Activated B cell treated with CpG ODN at 0.5 μM for 24 hours (primary cell): ENCODE data around the gene TMEM253. TPM values are rescaled to one million over a fixed set of nuclear protein-coding genes. Genes with fewer than 3 reads are reported as not detected.

Experiments
- ATAC-seq: fragments of 200-7000 bp; cut with Tn5 transposase; one replicate; pipeline ENCODE4 v1.10.0; 2021; ENCODE audit warnings: low read depth, mild to moderate bottlenecking, moderate library complexity
- CTCF ChIA-PET: fragments of 350-600 bp; sonication (Branson Sonifier 250); formaldehyde crosslinking; loops from one replicate; lab custom pipeline; 2021; ENCODE audit warnings: antibody characterized with exemption; lab: Charles Lee
- POLR2A ChIA-PET: fragments of 350-600 bp; sonication (Branson Sonifier 250); formaldehyde crosslinking; loops from one replicate; lab custom pipeline; 2021; ENCODE audit warnings: antibody characterized with exemption; lab: Charles Lee
- DNase-seq: peaks from one replicate; pipeline ENCODE4 v3.0.0; 2022
- H3K27ac Mint-ChIP-seq: one replicate; pipeline ENCODE4 v1.8.0; 2020; ENCODE audit warnings: mixed read lengths
- H3K27me3 Mint-ChIP-seq: one replicate; pipeline ENCODE4 v1.8.0; 2021; ENCODE audit warnings: mixed read lengths
- H3K36me3 Mint-ChIP-seq: one replicate; pipeline ENCODE4 v1.8.0; 2021; ENCODE audit warnings: low read depth, mixed read lengths
- H3K4me1 Mint-ChIP-seq: one replicate; pipeline ENCODE4 v1.8.0; 2021; ENCODE audit warnings: mixed read lengths
- H3K4me3 Mint-ChIP-seq: one replicate; pipeline ENCODE4 v1.8.0; 2020; ENCODE audit warnings: mild to moderate bottlenecking, mixed read lengths
- H3K9me3 Mint-ChIP-seq: one replicate; pipeline ENCODE4 v1.8.0; 2020; ENCODE audit warnings: mixed read lengths
- CTCF ChIP-seq: fragments of 200-600 bp; IDR thresholded peaks from one replicate; pipeline ENCODE4 v1.8.0; 2022; ENCODE audit warnings: antibody characterized with exemption, mild to moderate bottlenecking
- intact Hi-C: fragments of 100-400 bp; cut with micrococcal nuclease; formaldehyde crosslinking; loops from one replicate; pipeline ENCODE4 v1.15.1; 2024
- total RNA-seq: library from RNA; stranded (reverse); gene quantifications from 2 replicates; pipeline ENCODE4 v1.2.3, GENCODE V29; 2022

Gene TMEM253
- not detected in 2 replicates for total RNA-seq

DNA sequence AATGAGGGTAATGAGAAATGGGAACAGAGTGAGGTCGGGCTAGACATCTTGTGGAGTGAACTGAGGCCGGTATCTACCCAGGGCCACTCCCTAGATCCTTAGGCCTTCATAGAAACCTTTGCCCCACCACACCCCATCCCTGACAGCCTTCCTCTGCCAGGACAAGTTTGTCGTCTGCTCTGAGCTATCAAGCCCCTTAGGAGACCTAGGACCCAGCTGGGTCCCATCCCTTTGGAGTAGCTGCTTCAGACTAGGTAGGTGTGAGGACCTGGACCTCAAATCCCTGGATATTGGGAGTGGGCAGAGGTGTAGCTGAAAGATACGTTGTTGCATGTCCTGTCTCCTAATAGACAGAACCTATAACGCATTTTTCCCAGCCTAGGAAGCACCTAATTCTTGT is at the start of gene TMEM253:
TSS of gene TMEM253 (plus strand) at position 136 of the 400 bp plus-strand sequence. CDS start 278 bp downstream, outside the sequence.
- ATAC-seq: no peak
- peak within 1 kb of the TSS; percentile 27 for H3K27ac Mint-ChIP-seq
- peaks cover 21% of the 10 kb centered on the region for H3K4me1 Mint-ChIP-seq
- no peak within 1 kb of the TSS for H3K4me3 Mint-ChIP-seq
- no peak for TF ChIP-seq CTCF
- POLR2A ChIA-PET: interaction anchor here (0.9 to 1.6 kb wide), 3 partner anchors 30 to 420 kb away, joined by 4 to 5 read pairs (median 4); no protein-coding TSS in a partner anchor
- no peaks in the 10 kb centered on the region for H3K36me3 Mint-ChIP-seq
- CTCF ChIA-PET: interaction anchor here (0.9 to 14.7 kb wide), 7 partner anchors 9 to 85 kb away, joined by 3 to 257 read pairs (median 6); partner anchors contain the start of gene ARHGEF40
- H3K9me3 Mint-ChIP-seq: no peaks in the 10 kb centered on the region
- no peak for DNase-seq
- peaks cover 12% of the 10 kb centered on the region for H3K27me3 Mint-ChIP-seq
- intact Hi-C loops: loop anchor here (5.0 to 10.0 kb wide), 4 partner anchors 164 to 646 kb away; partner anchors contain the start of genes APEX1, HNRNPC, OSGEP and RNASE6

- ATAC-seq: no peak
- intact Hi-C loops: no loop called here
- CTCF ChIA-PET: no interaction called here
- Mint-ChIP-seq H3K27me3 (peaks cover 3% of the 10 kb centered on the region), H3K9me3 (no peaks in the 10 kb centered on the region), H3K4me3 (no peak overlapping the region), H3K27ac (no peak overlapping the region), H3K36me3 (no peaks in the 10 kb centered on the region), H3K4me1 (no peaks in the 10 kb centered on the region)
- no peak for TF ChIP-seq CTCF
- no peak for DNase-seq
- POLR2A ChIA-PET: no interaction called here
Observed at GRCh38 chr14:21053184-21054122, 47.4 kb upstream of the TMEM253 start.

DNA sequence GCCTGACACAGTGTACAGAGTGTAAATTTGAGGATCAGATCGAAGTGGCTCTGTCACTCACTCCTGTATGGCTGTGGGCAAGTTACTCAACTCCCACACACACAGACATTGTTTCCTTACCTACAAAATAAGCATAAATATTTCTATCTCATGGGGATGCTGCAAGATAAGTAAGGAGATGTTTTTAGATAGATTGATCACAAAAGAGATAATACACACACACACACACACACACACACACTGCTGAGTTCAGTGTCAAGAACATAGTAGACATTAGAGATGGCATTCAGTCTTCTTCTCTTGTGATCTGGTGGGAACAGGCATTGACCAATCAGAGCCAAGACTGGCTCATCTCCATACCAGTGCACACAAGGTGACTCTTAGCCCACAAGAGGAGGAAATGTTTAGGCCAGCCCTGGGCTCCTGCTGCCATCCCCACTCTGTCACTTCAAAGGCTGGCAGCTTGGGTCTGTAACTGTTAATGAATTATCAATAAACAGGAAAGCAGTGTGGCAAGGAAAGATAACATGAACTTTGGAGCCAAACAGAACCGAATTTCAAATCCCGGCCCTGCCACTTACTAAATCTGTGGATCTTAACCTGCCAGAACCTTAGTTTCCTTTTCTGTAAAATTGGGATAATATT is 46.6 kb upstream of the TMEM253 start:
- no peak overlapping the region for H3K4me3 Mint-ChIP-seq
- intact Hi-C loops: no loop called here
- ATAC-seq (no peak), DNase-seq (no peak)
- H3K9me3 Mint-ChIP-seq: no peaks in the 10 kb centered on the region
- no peak for TF ChIP-seq CTCF
- CTCF ChIA-PET: no interaction called here
- H3K36me3 Mint-ChIP-seq: no peaks in the 10 kb centered on the region
- POLR2A ChIA-PET: no interaction called here
- H3K27me3 Mint-ChIP-seq: no peaks in the 10 kb centered on the region
- H3K27ac Mint-ChIP-seq: no peak overlapping the region
- no peaks in the 10 kb centered on the region for H3K4me1 Mint-ChIP-seq

- DNase-seq (no peak), ATAC-seq (no peak)
- CTCF ChIA-PET: no interaction called here
- Mint-ChIP-seq H3K27me3 (no peaks in the 10 kb centered on the region), H3K9me3 (no peaks in the 10 kb centered on the region), H3K4me3 (no peak overlapping the region), H3K27ac (no peak overlapping the region), H3K4me1 (no peaks in the 10 kb centered on the region), H3K36me3 (no peaks in the 10 kb centered on the region)
- no peak for TF ChIP-seq CTCF
- POLR2A ChIA-PET: no interaction called here
- intact Hi-C loops: no loop called here
Observed at GRCh38 chr14:21054768-21055145, 46.1 kb upstream of the TMEM253 start.
